H9 (cell line): ENCODE measurements around the gene UBFD1. TPM values are rescaled to one million over a fixed set of nuclear protein-coding genes. Genes with fewer than 3 reads are reported as not detected.

Experiments
- DNase-seq: peaks from one replicate; pipeline ENCODE4 v3.0.0-alpha.2; 2017
- H2AFZ ChIP-seq: one replicate; pipeline ENCODE4 v1.6.1; 2013; ENCODE audit warnings: mild to moderate bottlenecking, low read length, control low read depth, moderate library complexity
- H2AK5ac ChIP-seq: 2 replicates; pipeline ENCODE4 v1.6.1; 2013; ENCODE audit warnings: low read length, control low read depth, mixed read lengths; ENCODE audit not compliant: insufficient read length
- H2BK120ac ChIP-seq: one replicate; pipeline ENCODE4 v1.6.1; 2013; ENCODE audit warnings: low read depth, mild to moderate bottlenecking, low read length, control low read depth, inconsistent platforms; ENCODE audit not compliant: poor library complexity, severe bottlenecking
- H2BK12ac ChIP-seq: 2 replicates; pipeline ENCODE4 v1.6.1; 2013; ENCODE audit warnings: low read length, control low read depth, mixed read lengths, low read depth; ENCODE audit not compliant: insufficient read length
- H2BK15ac ChIP-seq: 2 replicates; pipeline ENCODE4 v1.6.1; 2013; ENCODE audit warnings: low read depth, low read length, control low read depth
- H2BK20ac ChIP-seq: one replicate; pipeline ENCODE4 v1.6.1; 2013; ENCODE audit warnings: low read depth, mild to moderate bottlenecking, low read length, control low read depth, inconsistent platforms; ENCODE audit not compliant: poor library complexity, severe bottlenecking
- H2BK5ac ChIP-seq: 2 replicates; pipeline ENCODE4 v1.6.1; 2013; ENCODE audit warnings: low read length, control low read depth, mixed read lengths; ENCODE audit not compliant: insufficient read length
- H3K14ac ChIP-seq: 2 replicates; pipeline ENCODE4 v1.6.1; 2013; ENCODE audit warnings: low read length, control low read depth; ENCODE audit not compliant: insufficient read depth
- H3K18ac ChIP-seq: 2 replicates; pipeline ENCODE4 v1.6.1; 2013; ENCODE audit warnings: low read depth, mild to moderate bottlenecking, mixed read lengths, low read length, control low read depth; ENCODE audit not compliant: insufficient read length
- H3K23ac ChIP-seq: 2 replicates; pipeline ENCODE4 v1.6.1; 2013; ENCODE audit warnings: low read length, control low read depth, mixed read lengths, low read depth; ENCODE audit not compliant: insufficient read length
- H3K23me2 ChIP-seq: 2 replicates; pipeline ENCODE4 v1.6.1; 2013; ENCODE audit warnings: low read depth, mild to moderate bottlenecking, mixed read lengths, low read length, control low read depth; ENCODE audit not compliant: insufficient read length, poor library complexity, severe bottlenecking
- H3K27ac ChIP-seq: 2 replicates; pipeline ENCODE4 v1.5.1; 2013; ENCODE audit warnings: low read length, control low read depth, mixed read lengths, low read depth; ENCODE audit not compliant: insufficient read length
- H3K27me3 ChIP-seq: 2 replicates; pipeline ENCODE4 v1.6.1; 2013; ENCODE audit warnings: low read length, control low read depth, inconsistent platforms; ENCODE audit not compliant: insufficient read depth
- H3K4ac ChIP-seq: 2 replicates; pipeline ENCODE4 v1.6.1; 2013; ENCODE audit warnings: low read depth, mild to moderate bottlenecking, control low read depth, inconsistent platforms, low read length, moderate library complexity
- H3K4me1 ChIP-seq: 2 replicates; pipeline ENCODE4 v1.6.1; 2013; ENCODE audit warnings: low read length, control low read depth, inconsistent platforms; ENCODE audit not compliant: insufficient read depth
- H3K4me2 ChIP-seq: 2 replicates; pipeline ENCODE4 v1.6.1; 2013; ENCODE audit warnings: low read length, control low read depth, mixed read lengths; ENCODE audit not compliant: insufficient read length, insufficient read depth
- H3K56ac ChIP-seq: 2 replicates; pipeline ENCODE4 v1.6.1; 2013; ENCODE audit warnings: low read depth, mild to moderate bottlenecking, mixed read lengths, low read length, control low read depth; ENCODE audit not compliant: insufficient read length
- H3K79me1 ChIP-seq: 2 replicates; pipeline ENCODE4 v1.6.1; 2013; ENCODE audit warnings: low read depth, mild to moderate bottlenecking, moderate library complexity, low read length, control low read depth, inconsistent platforms; ENCODE audit not compliant: insufficient read depth, poor library complexity, severe bottlenecking
- H3K79me2 ChIP-seq: 2 replicates; pipeline ENCODE4 v1.6.1; 2013; ENCODE audit warnings: low read length, control low read depth, inconsistent platforms; ENCODE audit not compliant: insufficient read depth
- H3K9ac ChIP-seq: 2 replicates; pipeline ENCODE4 v1.6.1; 2013; ENCODE audit warnings: low read length, control low read depth, mixed read lengths; ENCODE audit not compliant: insufficient read length; ENCODE audit errors: extremely low read depth
- H3K9me3 ChIP-seq: one replicate; pipeline ENCODE4 v1.6.1; 2013; ENCODE audit warnings: low read depth, low read length, inconsistent platforms; ENCODE audit not compliant: control insufficient read depth
- H3T11ph ChIP-seq: one replicate; pipeline ENCODE4 v1.6.1; 2013; ENCODE audit warnings: mild to moderate bottlenecking, low read length, control low read depth, inconsistent platforms
- H4K20me1 ChIP-seq: one replicate; pipeline ENCODE4 v1.6.1; 2013; ENCODE audit not compliant: control insufficient read depth, insufficient read length, insufficient read depth
- H4K5ac ChIP-seq: 2 replicates; pipeline ENCODE4 v1.6.1; 2013; ENCODE audit warnings: low read depth, mild to moderate bottlenecking, mixed read lengths, low read length, control low read depth; ENCODE audit not compliant: insufficient read length
- H4K8ac ChIP-seq: replicated peaks from 2 replicates; pipeline ENCODE4 v1.6.1; 2013; ENCODE audit warnings: low read length, control low read depth, mixed read lengths, low read depth; ENCODE audit not compliant: insufficient read length
- H4K91ac ChIP-seq: 2 replicates; pipeline ENCODE4 v1.6.1; 2013; ENCODE audit warnings: low read depth, mild to moderate bottlenecking, moderate library complexity, mixed read lengths, low read length, control low read depth; ENCODE audit not compliant: insufficient read length
- H3K27ac Mint-ChIP-seq, 3 experiments: 2 replicates in 2 of 3; 3 replicates in 1 of 3; pipeline ENCODE4 v1.8.0; 2020 to 2021; ENCODE audit warnings: mixed read lengths in 3 of 3, mild to moderate bottlenecking in 1 of 3, moderate library complexity in 1 of 3
- H3K27me3 Mint-ChIP-seq: 2 replicates; pipeline ENCODE4 v1.8.0; 2021; ENCODE audit warnings: low read depth, mild to moderate bottlenecking, moderate library complexity, mixed read lengths
- H3K36me3 Mint-ChIP-seq, 3 experiments: 2 replicates in 2 of 3; 3 replicates in 1 of 3; pipeline ENCODE4 v1.8.0; 2020 to 2021; ENCODE audit warnings: low read depth in 3 of 3, mixed read lengths in 3 of 3; ENCODE audit not compliant: insufficient read depth in 1 of 3
- H3K4me1 Mint-ChIP-seq, 2 experiments: 2 replicates each; pipeline ENCODE4 v1.8.0; 2020; ENCODE audit warnings: mixed read lengths in 2 of 2
- H3K4me3 Mint-ChIP-seq, 2 experiments: 2 replicates in 1 of 2; 3 replicates in 1 of 2; pipeline ENCODE4 v1.8.0; 2020 to 2021; ENCODE audit warnings: mild to moderate bottlenecking in 2 of 2, mixed read lengths in 2 of 2, moderate library complexity in 1 of 2
- H3K9me3 Mint-ChIP-seq, 2 experiments: 2 replicates in 1 of 2; 3 replicates in 1 of 2; pipeline ENCODE4 v1.8.0; 2020; ENCODE audit warnings: mild to moderate bottlenecking in 2 of 2, mixed read lengths in 2 of 2, moderate library complexity in 1 of 2
- WGBS: extraction: QIAGEN DNeasy Blood & Tissue Kit; methylation state at CpG from one replicate; pipeline ENCODE4 v1.1.7; 2013; ENCODE audit warnings: missing lambda C conversion rate, low lambda C conversion rate, mixed read lengths; ENCODE audit not compliant: insufficient read length; ENCODE audit errors: extremely low coverage; 5-methylcytosine and 5-hydroxymethylcytosine counted together
- total RNA-seq: library from RNA; stranded (reverse); gene quantifications from 2 replicates; pipeline ENCODE4 v1.2.1, GENCODE V29; 2021
- TF ChIP-seq, protein P1 (sequence below): fragments of 200-600 bp; sonication (generic); conservative IDR thresholded peaks from 3 replicates; pipeline ENCODE4 v1.8.0; 2021; ENCODE audit warnings: antibody characterized with exemption, mild to moderate bottlenecking

The UBFD1 gene
- total RNA-seq, 1 experiment from 2014 or later = 107 TPM

DNA sequence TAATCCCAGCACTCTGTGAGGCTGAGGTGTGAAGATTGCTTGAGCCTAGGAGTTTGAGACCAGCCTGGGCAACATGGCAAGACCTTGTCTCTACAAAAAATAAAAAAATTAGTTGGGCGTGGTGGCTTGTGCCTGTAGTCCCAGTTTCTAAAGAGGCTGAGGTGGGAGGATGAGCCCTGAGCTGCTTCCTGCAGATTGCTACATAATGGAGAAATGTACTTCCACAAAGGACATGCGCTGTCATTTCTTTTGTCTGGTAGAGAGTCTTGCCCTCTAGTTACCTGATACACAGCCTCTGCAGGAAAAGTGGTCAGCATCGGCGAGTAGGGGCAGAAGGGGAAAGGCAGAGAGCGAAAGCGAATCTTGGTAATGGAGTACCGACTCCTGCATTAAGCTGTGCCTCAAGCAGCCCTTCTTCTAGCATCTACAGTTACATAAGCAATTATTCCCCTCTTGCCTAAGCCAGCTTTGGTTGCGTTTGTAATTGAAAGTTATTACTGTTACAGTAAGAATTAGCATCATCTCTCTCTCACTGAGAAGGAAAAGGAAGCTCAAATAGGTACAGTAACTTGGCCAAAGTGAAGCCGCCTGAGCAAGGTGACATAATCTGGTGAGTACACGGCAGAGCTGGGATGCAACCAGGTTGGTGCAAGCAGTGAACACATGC, 28.8 kb upstream of the UBFD1 start:
- no peaks in the 10 kb centered on the region for H3K4me1 ChIP-seq
- H3T11ph ChIP-seq = no peak overlapping the region
- TF ChIP-seq, protein P1, sequence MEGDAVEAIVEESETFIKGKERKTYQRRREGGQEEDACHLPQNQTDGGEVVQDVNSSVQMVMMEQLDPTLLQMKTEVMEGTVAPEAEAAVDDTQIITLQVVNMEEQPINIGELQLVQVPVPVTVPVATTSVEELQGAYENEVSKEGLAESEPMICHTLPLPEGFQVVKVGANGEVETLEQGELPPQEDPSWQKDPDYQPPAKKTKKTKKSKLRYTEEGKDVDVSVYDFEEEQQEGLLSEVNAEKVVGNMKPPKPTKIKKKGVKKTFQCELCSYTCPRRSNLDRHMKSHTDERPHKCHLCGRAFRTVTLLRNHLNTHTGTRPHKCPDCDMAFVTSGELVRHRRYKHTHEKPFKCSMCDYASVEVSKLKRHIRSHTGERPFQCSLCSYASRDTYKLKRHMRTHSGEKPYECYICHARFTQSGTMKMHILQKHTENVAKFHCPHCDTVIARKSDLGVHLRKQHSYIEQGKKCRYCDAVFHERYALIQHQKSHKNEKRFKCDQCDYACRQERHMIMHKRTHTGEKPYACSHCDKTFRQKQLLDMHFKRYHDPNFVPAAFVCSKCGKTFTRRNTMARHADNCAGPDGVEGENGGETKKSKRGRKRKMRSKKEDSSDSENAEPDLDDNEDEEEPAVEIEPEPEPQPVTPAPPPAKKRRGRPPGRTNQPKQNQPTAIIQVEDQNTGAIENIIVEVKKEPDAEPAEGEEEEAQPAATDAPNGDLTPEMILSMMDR = no peak
- no peak overlapping the region for H3K14ac ChIP-seq
- H3K79me2 ChIP-seq = no peaks in the 10 kb centered on the region
- H3K23ac ChIP-seq = no peak overlapping the region
- no peak overlapping the region for H3K27ac ChIP-seq
- peaks cover 33 to 82% (median 74%) of the 10 kb centered on the region in 3 experiments; a peak in 6 of 7 replicates for H3K36me3 Mint-ChIP-seq
- H3K4me3 Mint-ChIP-seq = no peak overlapping the region
- no peaks in the 10 kb centered on the region for H3K27me3 ChIP-seq
- H2BK120ac ChIP-seq = no peak overlapping the region
- H3K23me2 ChIP-seq = no peaks in the 10 kb centered on the region
- H3K9me3 Mint-ChIP-seq = no peaks in the 10 kb centered on the region
- H3K27ac Mint-ChIP-seq = no peak overlapping the region
- H3K4ac ChIP-seq = no peak overlapping the region
- no peak overlapping the region for H3K9ac ChIP-seq
- no peaks in the 10 kb centered on the region for H3K27me3 Mint-ChIP-seq
- H4K5ac ChIP-seq = no peak overlapping the region
- H3K18ac ChIP-seq = no peak overlapping the region
- H3K56ac ChIP-seq = no peak overlapping the region
- H3K79me1 ChIP-seq = no peaks in the 10 kb centered on the region
- no peak overlapping the region for H4K8ac ChIP-seq
- no peaks in the 10 kb centered on the region for H3K4me1 Mint-ChIP-seq
- H2BK20ac ChIP-seq = no peak overlapping the region
- DNase-seq = no peak
- no peak overlapping the region for H2BK15ac ChIP-seq
- H2BK5ac ChIP-seq = no peak overlapping the region
- H3K4me2 ChIP-seq = no peak overlapping the region
- no peak overlapping the region for H2AFZ ChIP-seq
- WGBS = no CpG with 5 or more reads among the region's 10 CpGs
- no peak overlapping the region for H2BK12ac ChIP-seq
- no peaks in the 10 kb centered on the region for H3K9me3 ChIP-seq
- no peak overlapping the region for H4K91ac ChIP-seq
- no peak overlapping the region for H2AK5ac ChIP-seq
- H4K20me1 ChIP-seq = no peaks in the 10 kb centered on the region
